Neural progenitor cell (in vitro differentiated cells): ENCODE results near the gene RETREG3. TPM values are rescaled to one million over a fixed set of nuclear protein-coding genes. Genes with fewer than 3 reads are reported as not detected.
A peak's percentile ranks its signal among the peaks of the same experiment; 100 is the strongest.

Source experiments
- DNase-seq: peaks from one replicate; pipeline ENCODE4 v3.0.0-alpha.2; 2016; ENCODE audit warnings: low spot score
- H2AFZ ChIP-seq: fragments of 200-600 bp; sonication (generic); replicated peaks from 2 replicates; pipeline ENCODE4 v1.6.1; 2016; ENCODE audit warnings: antibody characterized with exemption
- H3F3A ChIP-seq: fragments of 200-600 bp; sonication (generic); 2 replicates; pipeline ENCODE4 v1.6.1; 2016; ENCODE audit warnings: antibody characterized with exemption, low read depth
- H3K27ac ChIP-seq: fragments of 200-600 bp; sonication (generic); 2 replicates; pipeline ENCODE4 v1.5.1; 2016; ENCODE audit warnings: mild to moderate bottlenecking
- H3K27me3 ChIP-seq: fragments of 200-600 bp; sonication (generic); 2 replicates; pipeline ENCODE4 v1.6.1; 2016; ENCODE audit warnings: mild to moderate bottlenecking, moderate library complexity
- H3K36me3 ChIP-seq: fragments of 200-600 bp; sonication (generic); 2 replicates; pipeline ENCODE4 v1.5.1; 2016
- H3K4me1 ChIP-seq: fragments of 200-600 bp; sonication (generic); 2 replicates; pipeline ENCODE4 v1.6.1; 2016; ENCODE audit warnings: mixed run types
- H3K4me2 ChIP-seq: fragments of 200-600 bp; sonication (generic); 2 replicates; pipeline ENCODE4 v1.6.1; 2016
- H3K4me3 ChIP-seq: fragments of 200-600 bp; sonication (generic); 2 replicates; pipeline ENCODE4 v1.5.1; 2016
- H3K79me2 ChIP-seq: fragments of 200-600 bp; sonication (generic); 2 replicates; pipeline ENCODE4 v1.6.1; 2016; ENCODE audit warnings: low read depth
- H3K9ac ChIP-seq: fragments of 200-600 bp; sonication (generic); 2 replicates; pipeline ENCODE4 v1.6.1; 2016
- H3K9me3 ChIP-seq: fragments of 200-600 bp; sonication (generic); 2 replicates; pipeline ENCODE4 v1.5.1; 2016; ENCODE audit warnings: low read depth
- H4K20me1 ChIP-seq: fragments of 200-600 bp; sonication (generic); 2 replicates; pipeline ENCODE4 v1.6.1; 2016; ENCODE audit warnings: low read depth
- H3K27ac Mint-ChIP-seq: 3 replicates; pipeline ENCODE4 v1.8.0; 2021; ENCODE audit warnings: mixed read lengths
- H3K27me3 Mint-ChIP-seq: 2 replicates; pipeline ENCODE4 v1.8.0; 2022; ENCODE audit warnings: low read depth, mild to moderate bottlenecking, inconsistent platforms, moderate library complexity, mixed read lengths; ENCODE audit not compliant: insufficient read depth
- H3K36me3 Mint-ChIP-seq: 3 replicates; pipeline ENCODE4 v1.8.0; 2021; ENCODE audit warnings: mixed read lengths
- H3K4me1 Mint-ChIP-seq: 3 replicates; pipeline ENCODE4 v1.8.0; 2021; ENCODE audit warnings: mixed read lengths
- H3K4me3 Mint-ChIP-seq: 3 replicates; pipeline ENCODE4 v1.8.0; 2021; ENCODE audit warnings: mild to moderate bottlenecking, moderate library complexity, mixed read lengths
- H3K9me3 Mint-ChIP-seq: 3 replicates; pipeline ENCODE4 v1.8.0; 2020; ENCODE audit warnings: mixed read lengths
- CTCF ChIP-seq: fragments of 200-600 bp; sonication (generic); IDR thresholded peaks from 2 replicates; pipeline ENCODE4 v1.5.1; 2017; ENCODE audit warnings: antibody characterized with exemption, mild to moderate bottlenecking
- EZH2 ChIP-seq: fragments of 200-600 bp; sonication (generic); IDR thresholded peaks from 2 replicates; pipeline ENCODE4 v1.6.1; 2017; ENCODE audit warnings: antibody characterized with exemption, mild to moderate bottlenecking, moderate library complexity
- EZH2phosphoT487 ChIP-seq: fragments of 200-600 bp; sonication (generic); IDR thresholded peaks from 2 replicates; pipeline ENCODE4 v1.6.1; 2017; ENCODE audit warnings: antibody characterized with exemption
- total RNA-seq: library from RNA; depleted of rRNA; stranded (reverse); fragments of >200 nt; gene quantifications from 2 replicates; pipeline ENCODE4 v1.2.3, GENCODE V29; 2015; ENCODE audit warnings: low replicate concordance

The RETREG3 gene
- total RNA-seq, 1 donor from 2014 or later, result 23.6 TPM

- H3K27ac ChIP-seq, result no peak overlapping the region
- no peaks in the 10 kb centered on the region for H3K27me3 ChIP-seq
- H3K4me3 Mint-ChIP-seq, result no peak overlapping the region
- no peaks in the 10 kb centered on the region for H3K36me3 Mint-ChIP-seq
- H3K9me3 ChIP-seq, result no peaks in the 10 kb centered on the region
- no peak overlapping the region for H2AFZ ChIP-seq
- H3F3A ChIP-seq, result peaks cover 3% of the 10 kb centered on the region
- H3K27ac Mint-ChIP-seq, result no peak overlapping the region
- no peaks in the 10 kb centered on the region for H3K4me1 ChIP-seq
- no peak overlapping the region for H3K4me3 ChIP-seq
- peak; percentile 71 for DNase-seq
- H3K27me3 Mint-ChIP-seq, result peaks cover 3% of the 10 kb centered on the region
- peaks cover 8% of the 10 kb centered on the region for H3K4me1 Mint-ChIP-seq
- no peak overlapping the region for H3K4me2 ChIP-seq
- H3K9ac ChIP-seq, result no peak overlapping the region
- no peak for TF ChIP-seq CTCF
- no peak for TF ChIP-seq EZH2
- no peak for TF ChIP-seq EZH2phosphoT487
- H3K36me3 ChIP-seq, result no peaks in the 10 kb centered on the region
- H4K20me1 ChIP-seq, result no peaks in the 10 kb centered on the region
- no peaks in the 10 kb centered on the region for H3K9me3 Mint-ChIP-seq
- H3K79me2 ChIP-seq, result no peaks in the 10 kb centered on the region
These were observed 33.2 kb upstream of the RETREG3 start for GRCh38 chr17:42642336-42642735.

DNA sequence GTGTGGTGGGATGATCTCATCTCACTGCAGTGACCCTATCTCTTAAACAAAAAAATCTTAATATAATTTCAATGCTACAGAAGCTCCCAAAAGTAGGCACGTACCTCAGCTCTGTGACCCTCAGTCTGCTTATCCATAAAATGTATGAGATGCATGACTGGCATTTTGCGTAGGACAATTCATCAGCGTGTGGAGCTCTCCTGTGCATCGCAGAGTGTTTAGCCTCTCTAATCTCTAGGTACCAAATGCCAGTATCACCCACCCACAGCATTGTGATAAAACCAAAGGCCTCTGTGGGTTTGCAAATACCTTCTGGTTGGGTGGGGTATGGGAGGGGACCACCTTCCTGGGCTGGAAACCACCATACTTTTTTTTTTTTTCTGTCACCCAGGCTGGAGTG lies 30.9 kb upstream of the RETREG3 start:
- Histone ChIP-seq H3K27me3 (no peaks in the 10 kb centered on the region), H3K9me3 (no peaks in the 10 kb centered on the region), H2AFZ (no peak overlapping the region), H3K27ac (no peak overlapping the region), H4K20me1 (no peaks in the 10 kb centered on the region), H3K36me3 (no peaks in the 10 kb centered on the region), H3K4me2 (no peak overlapping the region), H3F3A (peaks cover 3% of the 10 kb centered on the region), H3K4me1 (no peaks in the 10 kb centered on the region), H3K79me2 (no peaks in the 10 kb centered on the region), H3K4me3 (no peak overlapping the region), H3K9ac (no peak overlapping the region)
- H3K36me3 Mint-ChIP-seq, result no peaks in the 10 kb centered on the region
- peaks cover 3% of the 10 kb centered on the region for H3K27me3 Mint-ChIP-seq
- H3K27ac Mint-ChIP-seq, result no peak overlapping the region
- H3K4me1 Mint-ChIP-seq, result peaks cover 8% of the 10 kb centered on the region
- H3K4me3 Mint-ChIP-seq, result no peak overlapping the region
- H3K9me3 Mint-ChIP-seq, result no peaks in the 10 kb centered on the region
- DNase-seq, result no peak
- no peak for TF ChIP-seq EZH2
- no peak for TF ChIP-seq CTCF
- TF ChIP-seq EZH2phosphoT487, result no peak

DNA sequence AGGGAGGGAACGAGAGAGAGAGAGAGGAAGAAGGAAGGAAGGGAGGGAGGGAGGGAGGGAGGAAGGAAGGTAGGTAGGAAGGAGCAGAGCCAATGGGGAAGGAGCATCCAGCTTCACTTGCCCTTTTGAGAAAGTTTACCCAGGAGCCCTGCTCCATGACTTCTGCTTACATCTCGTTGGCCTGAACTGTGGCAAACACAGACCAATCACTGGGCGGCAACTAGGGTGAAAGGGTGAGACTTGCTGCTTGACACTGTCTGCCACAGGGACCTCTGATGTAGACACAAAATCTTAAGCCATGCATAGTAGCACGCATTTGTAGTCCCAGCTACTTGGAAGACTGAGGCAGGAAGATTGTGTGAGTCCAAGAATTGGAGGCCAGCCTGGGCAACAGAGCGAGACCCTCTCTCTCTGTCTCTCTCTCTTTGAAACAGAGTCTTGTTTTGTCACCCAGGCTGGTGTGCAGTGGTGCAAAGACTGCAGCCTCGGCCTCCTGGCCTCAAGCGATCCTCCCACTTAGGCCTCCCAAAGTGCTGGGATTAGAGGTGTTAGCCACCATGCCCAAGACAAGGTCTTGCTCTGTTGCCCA lies 30.4 kb upstream of the RETREG3 start:
- Mint-ChIP-seq H3K27me3 (peaks cover 3% of the 10 kb centered on the region), H3K4me3 (no peak overlapping the region), H3K36me3 (no peaks in the 10 kb centered on the region), H3K27ac (no peak overlapping the region), H3K4me1 (peaks cover 8% of the 10 kb centered on the region), H3K9me3 (no peaks in the 10 kb centered on the region)
- TF ChIP-seq CTCF (no peak), EZH2phosphoT487 (no peak)
- no peak overlapping the region for H3K4me2 ChIP-seq
- no peak for DNase-seq
- H3K36me3 ChIP-seq, result no peaks in the 10 kb centered on the region
- H3K4me3 ChIP-seq, result no peak overlapping the region
- H3F3A ChIP-seq, result peaks cover 3% of the 10 kb centered on the region
- H3K27me3 ChIP-seq, result no peaks in the 10 kb centered on the region
- H3K9ac ChIP-seq, result no peak overlapping the region
- no peaks in the 10 kb centered on the region for H3K4me1 ChIP-seq
- no peaks in the 10 kb centered on the region for H3K79me2 ChIP-seq
- peak overlapping the region; percentile 50 for H2AFZ ChIP-seq
- H3K27ac ChIP-seq, result no peak overlapping the region
- no peaks in the 10 kb centered on the region for H3K9me3 ChIP-seq
- no peaks in the 10 kb centered on the region for H4K20me1 ChIP-seq
